Lung microvascular endothelial cell (primary cell): ENCODE measurements around the gene C14orf39. TPM values are rescaled to one million over a fixed set of nuclear protein-coding genes. Genes with fewer than 3 reads are reported as not detected.
A peak's percentile ranks its signal among the peaks of the same experiment; 100 is the strongest.
"Not testable (repeated sequence)": the region's sequence is repeated elsewhere in the genome, so short reads cannot be mapped to it uniquely, and the experiment has no call there.

Source experiments
- DNase-seq, 2 donors: peaks; one replicate each; pipeline versions ENCODE4 v3.0.0 to v3.0.0-alpha.2; 2010; ENCODE audit warnings: low read depth in 2 of 2
- total RNA-seq: library from RNA; depleted of rRNA; stranded (reverse); fragments of >200 nt; gene quantifications from 2 replicates; pipeline ENCODE4 v1.2.1, GENCODE V29; 2014

The C14orf39 gene
- total RNA-seq, 1 donor from 2014 or later, result not detected

DNA sequence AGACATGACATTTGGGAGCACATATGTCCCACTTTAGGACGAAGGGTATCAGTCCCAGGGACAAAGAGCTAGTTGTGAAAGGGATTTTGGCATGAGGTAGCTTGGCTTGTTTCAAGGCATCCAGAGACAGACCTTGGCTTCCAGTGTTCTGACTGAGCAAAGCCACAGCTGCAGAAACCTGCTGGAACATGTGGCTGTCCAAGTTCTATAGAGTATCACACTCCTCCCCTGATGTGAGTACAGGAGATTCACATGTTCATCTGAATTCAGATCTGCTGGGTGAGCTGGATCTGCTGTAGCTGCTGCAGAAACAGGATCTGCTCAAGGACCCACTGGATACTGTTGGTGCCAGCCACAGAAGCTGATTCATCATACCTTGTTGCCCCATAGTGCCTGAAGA, 10.1 kb upstream of the C14orf39 start:
- no peak for DNase-seq

DNA sequence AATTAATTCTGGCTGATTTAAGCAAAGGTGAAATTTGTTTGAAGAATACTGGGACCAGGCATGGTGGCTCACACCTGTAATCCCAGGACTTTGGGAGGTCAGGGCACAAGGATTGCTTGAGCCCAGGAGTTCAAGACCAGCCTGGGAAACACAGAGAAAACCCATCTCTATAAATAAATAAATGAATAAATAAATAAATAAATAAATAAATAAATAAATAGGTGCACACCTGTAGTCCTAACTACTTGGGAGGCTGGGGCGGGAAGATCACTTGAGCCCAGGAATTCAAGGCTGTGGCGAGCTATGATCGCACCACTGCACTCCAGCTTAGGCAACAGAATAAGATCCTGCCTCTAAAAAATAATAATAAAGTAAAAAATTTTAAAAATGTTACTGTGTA, 4.4 kb upstream of the C14orf39 start:
- DNase-seq, result no peak

- DNase-seq, result no peak
These were observed 2.3 kb upstream of the C14orf39 start for GRCh38 chr14:60488175-60488574.

DNA sequence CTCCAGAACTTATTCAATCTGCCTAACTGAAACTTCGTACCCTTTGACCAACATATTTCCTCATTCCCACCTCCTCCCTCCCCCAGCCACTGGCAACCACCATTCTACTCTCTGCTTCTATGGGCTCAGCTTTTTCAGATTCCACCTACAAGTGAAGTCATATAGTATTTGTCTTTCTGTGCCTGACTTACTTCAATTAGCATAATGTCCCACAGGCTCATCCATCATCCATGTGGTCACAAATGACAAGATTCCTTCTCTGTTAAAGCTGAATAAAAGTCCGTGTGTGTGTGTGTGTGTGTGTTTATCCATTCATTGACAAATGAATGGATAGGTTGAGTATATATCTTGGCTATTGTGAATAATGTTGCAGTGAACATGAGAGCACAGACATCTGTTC, 1.3 kb upstream of the C14orf39 start:
- DNase-seq, result no peak

DNA sequence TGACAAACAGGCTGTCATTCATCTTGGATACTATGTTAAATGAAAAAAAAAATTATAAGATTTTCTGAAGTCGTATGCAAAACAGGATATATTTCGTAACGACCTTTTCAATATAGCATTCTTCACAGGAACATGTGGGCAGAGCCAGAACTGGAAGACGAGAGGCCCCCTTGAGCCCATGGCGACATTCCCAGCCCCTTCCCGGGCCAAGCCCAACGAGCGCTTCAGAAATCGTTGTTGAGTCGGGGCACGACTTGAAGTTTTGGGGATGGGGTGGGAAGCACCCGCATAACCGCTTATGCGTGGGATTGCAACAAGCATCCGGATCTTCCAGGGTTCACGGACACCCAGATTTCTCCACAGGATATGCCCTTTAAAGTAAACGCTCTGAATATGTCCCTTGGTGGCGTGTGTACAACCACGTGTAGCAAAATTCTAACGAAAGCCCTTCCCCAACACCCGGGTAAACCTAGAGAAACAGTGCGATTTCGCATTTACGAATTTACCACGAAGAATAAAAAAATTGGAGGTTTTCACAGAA, 736 bp downstream of the C14orf39 start:
- DNase-seq, result no peak

DNA sequence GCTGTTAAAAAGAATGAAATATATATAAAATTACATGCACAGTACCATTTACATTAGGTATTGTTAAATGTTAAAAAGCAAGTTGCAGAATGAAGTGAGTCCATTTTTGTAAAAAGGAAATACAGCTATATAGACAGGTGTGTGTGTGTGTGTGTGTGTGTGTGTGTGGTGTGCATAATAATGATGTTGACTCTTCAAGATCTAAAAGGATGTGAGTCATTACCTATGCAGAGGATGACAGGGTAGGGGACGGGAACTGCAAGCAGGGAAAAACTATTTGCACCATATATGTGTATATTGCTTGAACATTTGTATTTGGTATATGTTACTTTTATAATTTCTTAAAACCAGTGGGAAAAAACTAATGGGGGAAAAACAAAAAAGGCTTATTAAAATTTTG, 3.1 kb downstream of the C14orf39 start:
- peak; percentile 1 to 51 for DNase-seq

GRCh38 chr14:60480248-60480647, 5.6 kb downstream of the C14orf39 start:
- not testable (repeated sequence) for DNase-seq

- no peak for DNase-seq
These were observed 30.0 kb downstream of the C14orf39 start for GRCh38 chr14:60455875-60456274.

GRCh38 chr14:60430276-60430675, 55.6 kb downstream of the C14orf39 start:
- DNase-seq, result no peak

GRCh38 chr14:60420050-60420449, 65.8 kb downstream of the C14orf39 start:
- no peak for DNase-seq

- not testable (repeated sequence) for DNase-seq
These were observed 88.3 kb downstream of the C14orf39 start for GRCh38 chr14:60397550-60397949.

DNA sequence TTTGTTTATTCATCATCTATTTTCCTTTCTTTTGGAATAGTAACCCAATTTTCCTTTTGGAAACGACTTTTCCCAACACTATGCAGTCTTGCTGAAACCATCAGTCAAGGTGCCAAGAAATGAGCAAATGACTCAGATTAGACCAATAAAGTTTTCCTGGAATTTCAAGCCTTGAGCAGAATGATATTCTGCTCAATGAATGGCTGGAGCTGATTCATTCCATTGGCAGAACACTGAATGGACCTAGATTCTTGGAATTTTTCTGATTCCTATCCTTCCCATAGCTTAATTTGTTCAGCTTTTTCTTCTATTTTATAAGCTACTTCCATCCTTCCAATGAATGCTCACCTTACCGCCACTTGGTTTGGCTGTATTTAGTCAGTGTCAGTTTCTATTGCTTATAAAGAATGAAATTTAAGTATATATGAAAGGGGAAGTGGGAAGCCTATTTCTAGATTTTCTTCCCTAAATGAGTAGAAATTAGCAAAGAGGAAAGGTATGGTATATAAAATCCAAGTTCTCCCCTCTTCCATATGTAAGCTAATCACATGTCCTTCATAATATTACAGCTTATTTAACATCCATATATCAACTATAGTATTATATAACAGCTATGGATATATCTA, 89.0 kb downstream of the C14orf39 start:
- no peak for DNase-seq

Other genes with a start within 250 kb of the C14orf39 start
- 10.2 and 13.5 TPM in 2 replicates for gene PPM1A, start 236.8 kb downstream of the C14orf39 start, total RNA-seq
- gene SIX6, start 23.1 kb upstream of the C14orf39 start, total RNA-seq, result not detected in 2 replicates
- under 0.01 and 0.22 TPM in 2 replicates for gene SIX1, start 163.4 kb upstream of the C14orf39 start, total RNA-seq
- 0.20 and 0.87 TPM in 2 replicates for gene SIX4, start 238.3 kb upstream of the C14orf39 start, total RNA-seq
- gene MNAT1, start 248.7 kb upstream of the C14orf39 start, total RNA-seq, result 23.0 and 26.8 TPM in 2 replicates